A673 (cell line): ENCODE results near the gene FSHB. TPM values are rescaled to one million over a fixed set of nuclear protein-coding genes. Genes with fewer than 3 reads are reported as not detected.

Experiments used
- BruUV-seq: library from RNA; stranded (reverse); fragments of 400-500 nt; replicated peaks from 2 replicates; lab custom pipeline; 2021; lab: Mats Ljungman, UMichigan
- CTCF ChIA-PET: fragments of 300-600 bp; sonication (Branson Sonifier 250); formaldehyde crosslinking; loops from one replicate; lab custom pipeline; 2022; ENCODE audit warnings: antibody characterized with exemption; lab: Charles Lee
- POLR2A ChIA-PET: fragments of 300-600 bp; sonication (Branson Sonifier 250); formaldehyde crosslinking; loops from one replicate; lab custom pipeline; 2022; ENCODE audit warnings: antibody characterized with exemption; ENCODE audit not compliant: low non-redundant PET; lab: Charles Lee
- DNase-seq: peaks from one replicate; pipeline ENCODE4 v3.0.0-alpha.2; 2015; ENCODE audit warnings: low spot score
- H3K27ac ChIP-seq: fragments of 200-600 bp; sonication (generic); 2 replicates; pipeline ENCODE4 v1.5.1; 2016; ENCODE audit warnings: mixed run types, low read depth, mild to moderate bottlenecking, mixed read lengths, antibody characterized with exemption, low read length; ENCODE audit not compliant: poor library complexity, severe bottlenecking
- H3K27me3 ChIP-seq: fragments of 200-600 bp; sonication (generic); replicated peaks from 2 replicates; pipeline ENCODE4 v1.6.1; 2017; ENCODE audit warnings: mixed run types, low read depth, mild to moderate bottlenecking, mixed read lengths, antibody characterized with exemption, low read length; ENCODE audit not compliant: insufficient read depth, poor library complexity
- H3K36me3 ChIP-seq: fragments of 200-600 bp; sonication (generic); 2 replicates; pipeline ENCODE4 v1.6.1; 2016; ENCODE audit warnings: mixed run types, mild to moderate bottlenecking, mixed read lengths, antibody characterized with exemption, low read length; ENCODE audit not compliant: insufficient read depth, poor library complexity, severe bottlenecking
- H3K4me1 ChIP-seq: fragments of 200-600 bp; sonication (generic); 2 replicates; pipeline ENCODE4 v1.6.1; 2017; ENCODE audit warnings: mixed run types, mild to moderate bottlenecking, mixed read lengths, antibody characterized with exemption, low read length; ENCODE audit not compliant: insufficient read depth, poor library complexity, severe bottlenecking
- H3K4me3 ChIP-seq: fragments of 200-600 bp; sonication (generic); 2 replicates; pipeline ENCODE4 v1.5.1; 2016; ENCODE audit warnings: low read depth, mixed run types, mild to moderate bottlenecking, mixed read lengths, low read length; ENCODE audit not compliant: poor library complexity, severe bottlenecking
- H3K9me3 ChIP-seq: fragments of 200-600 bp; sonication (generic); 2 replicates; pipeline ENCODE4 v1.6.1; 2016; ENCODE audit warnings: mixed run types, low read depth, mild to moderate bottlenecking, mixed read lengths, antibody characterized with exemption, low read length; ENCODE audit not compliant: poor library complexity, severe bottlenecking
- EZH2 ChIP-seq: fragments of 200-600 bp; sonication (generic); IDR thresholded peaks from 2 replicates; pipeline ENCODE4 v1.6.1; 2017; ENCODE audit warnings: borderline replicate concordance, low read depth, mild to moderate bottlenecking, mixed read lengths, antibody characterized with exemption, low read length; ENCODE audit not compliant: poor library complexity, severe bottlenecking
- intact Hi-C: fragments of 100-400 bp; cut with micrococcal nuclease; formaldehyde crosslinking; loops from one replicate; pipeline ENCODE4 v1.10.0; 2022; ENCODE audit not compliant: unreplicated experiment
- total RNA-seq: library from RNA; stranded (reverse); gene quantifications from 2 replicates; pipeline ENCODE4 v1.2.3, GENCODE V29; 2021
- TF ChIP-seq, protein P1 (sequence below): fragments of 300-800, 200-600 bp; sonication (generic); conservative IDR thresholded peaks from 2 replicates; pipeline ENCODE4 v1.5.1; 2017; ENCODE audit warnings: low read depth, mild to moderate bottlenecking, antibody characterized with exemption, low read length, moderate library complexity, mixed read lengths

FSHB gene
- total RNA-seq, 1 experiment from 2014 or later, result not detected

DNA sequence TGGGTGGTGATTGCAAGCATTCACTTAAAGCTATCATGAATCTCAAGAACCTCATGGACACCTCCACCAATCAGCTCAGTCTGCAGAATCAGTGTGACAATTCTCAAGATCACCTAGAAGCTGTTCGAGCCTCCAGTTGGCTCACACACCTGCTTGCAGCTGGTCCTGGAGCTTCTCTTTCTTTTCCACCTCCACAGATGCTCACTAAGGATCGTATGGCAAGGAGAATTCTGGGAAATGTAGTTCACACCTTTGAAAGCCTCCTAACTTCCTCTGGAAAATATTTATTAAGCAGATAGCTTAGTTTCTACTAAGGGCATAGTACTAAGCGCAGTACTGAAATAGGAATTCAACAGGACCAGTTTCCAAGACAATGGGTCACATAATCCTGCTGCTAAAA, 26.2 kb downstream of the FSHB start:
- H3K4me1 ChIP-seq, result no peaks in the 10 kb centered on the region
- no peak overlapping the region for H3K27ac ChIP-seq
- no TSS peak for BruUV-seq
- intact Hi-C loops, result no loop called here
- ChIA-PET POLR2A (no interaction called here), CTCF (no interaction called here)
- DNase-seq, result no peak
- no peak for TF ChIP-seq EZH2
- TF ChIP-seq, protein P1, sequence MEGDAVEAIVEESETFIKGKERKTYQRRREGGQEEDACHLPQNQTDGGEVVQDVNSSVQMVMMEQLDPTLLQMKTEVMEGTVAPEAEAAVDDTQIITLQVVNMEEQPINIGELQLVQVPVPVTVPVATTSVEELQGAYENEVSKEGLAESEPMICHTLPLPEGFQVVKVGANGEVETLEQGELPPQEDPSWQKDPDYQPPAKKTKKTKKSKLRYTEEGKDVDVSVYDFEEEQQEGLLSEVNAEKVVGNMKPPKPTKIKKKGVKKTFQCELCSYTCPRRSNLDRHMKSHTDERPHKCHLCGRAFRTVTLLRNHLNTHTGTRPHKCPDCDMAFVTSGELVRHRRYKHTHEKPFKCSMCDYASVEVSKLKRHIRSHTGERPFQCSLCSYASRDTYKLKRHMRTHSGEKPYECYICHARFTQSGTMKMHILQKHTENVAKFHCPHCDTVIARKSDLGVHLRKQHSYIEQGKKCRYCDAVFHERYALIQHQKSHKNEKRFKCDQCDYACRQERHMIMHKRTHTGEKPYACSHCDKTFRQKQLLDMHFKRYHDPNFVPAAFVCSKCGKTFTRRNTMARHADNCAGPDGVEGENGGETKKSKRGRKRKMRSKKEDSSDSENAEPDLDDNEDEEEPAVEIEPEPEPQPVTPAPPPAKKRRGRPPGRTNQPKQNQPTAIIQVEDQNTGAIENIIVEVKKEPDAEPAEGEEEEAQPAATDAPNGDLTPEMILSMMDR, result no peak
- H3K36me3 ChIP-seq, result no peaks in the 10 kb centered on the region
- H3K9me3 ChIP-seq, result no peaks in the 10 kb centered on the region
- H3K4me3 ChIP-seq, result no peak overlapping the region
- H3K27me3 ChIP-seq, result peaks cover 14% of the 10 kb centered on the region

DNA sequence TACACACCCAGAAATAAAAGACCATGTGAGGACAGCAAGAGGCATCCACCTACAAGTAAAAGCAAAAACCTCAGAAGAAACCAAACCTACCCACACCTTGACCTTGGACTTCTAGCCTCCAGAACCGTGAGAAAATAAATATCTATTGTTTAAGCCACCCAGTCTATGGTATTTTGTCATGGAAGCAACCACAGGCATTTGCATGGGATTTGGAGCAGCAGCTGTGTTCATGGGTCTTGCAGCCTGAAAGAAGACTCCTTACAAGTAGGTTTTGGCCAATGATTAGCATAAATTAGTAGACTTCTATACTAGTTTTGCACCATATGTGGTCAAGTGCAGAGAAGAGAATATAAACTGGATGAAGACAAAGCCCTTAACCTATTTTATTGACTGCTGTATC, 27.9 kb downstream of the FSHB start:
- Histone ChIP-seq H3K4me1 (no peaks in the 10 kb centered on the region), H3K27me3 (peaks cover 14% of the 10 kb centered on the region), H3K27ac (no peak overlapping the region), H3K9me3 (no peaks in the 10 kb centered on the region), H3K36me3 (no peaks in the 10 kb centered on the region), H3K4me3 (no peak overlapping the region)
- no peak for TF ChIP-seq EZH2
- TF ChIP-seq, protein P1, result no peak
- ChIA-PET POLR2A (no interaction called here), CTCF (no interaction called here)
- no peak for DNase-seq
- no TSS peak for BruUV-seq
- intact Hi-C loops, result no loop called here

DNA sequence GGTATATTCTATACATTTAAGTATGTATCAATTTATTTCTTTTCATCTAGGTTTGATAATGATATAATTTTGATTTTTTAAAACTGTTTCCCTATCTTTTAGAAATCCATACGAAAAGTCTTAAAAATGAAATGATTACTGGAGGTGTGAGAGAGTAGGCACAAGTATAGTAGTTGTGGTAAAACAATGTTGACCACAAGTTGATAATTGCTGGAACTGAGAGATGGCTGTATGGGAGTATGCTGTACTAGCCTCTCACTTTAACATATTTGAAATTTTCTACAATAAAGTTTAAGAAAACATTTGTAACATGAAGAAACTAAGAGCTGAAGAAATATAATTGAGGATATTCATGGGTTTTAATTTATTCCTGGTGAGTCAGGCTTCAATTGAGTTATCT, 30.0 kb downstream of the FSHB start:
- TF ChIP-seq EZH2, result no peak
- TF ChIP-seq, protein P1, result no peak
- BruUV-seq, result no TSS peak
- CTCF ChIA-PET, result no interaction called here

More for the DNA sequence above, 30.0 kb downstream of the FSHB start:
- intact Hi-C loops, result no loop called here
- Histone ChIP-seq H3K4me1 (no peaks in the 10 kb centered on the region), H3K27ac (no peak overlapping the region), H3K27me3 (peaks cover 8% of the 10 kb centered on the region), H3K4me3 (no peak overlapping the region), H3K9me3 (no peaks in the 10 kb centered on the region), H3K36me3 (no peaks in the 10 kb centered on the region)
- no peak for DNase-seq
- POLR2A ChIA-PET, result no interaction called here
